ENCODE results near the gene NDUFS7. TPM values are rescaled to one million over a fixed set of nuclear protein-coding genes. Genes with fewer than 3 reads are reported as not detected.

NDUFS7 gene
- total RNA-seq, 1 donor, result 46.0 TPM

DNA sequence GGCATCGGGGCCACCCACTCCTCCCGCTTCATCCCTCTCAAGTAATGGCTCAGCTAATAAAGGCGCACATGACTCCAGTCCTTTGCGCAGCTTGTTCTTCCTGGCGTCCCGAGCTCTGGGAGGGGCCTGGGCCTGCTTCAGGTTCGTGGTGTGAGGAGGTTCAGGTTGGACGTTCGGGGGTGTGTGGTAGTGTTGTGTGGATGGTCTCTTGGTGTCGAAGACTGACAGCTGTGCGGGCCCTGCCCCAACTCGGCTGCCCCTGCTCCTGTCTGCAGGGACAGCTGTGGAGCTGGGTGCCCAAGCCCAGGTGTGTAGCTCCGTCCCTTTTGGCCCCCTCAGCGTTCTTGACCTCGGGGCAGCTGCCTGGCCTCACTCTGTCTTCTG, 56.7 kb downstream of the NDUFS7 start:
- Histone ChIP-seq H3K4me3 (ENCODE audit: insufficient read depth, low read length) (no peak overlapping the region), H3K27ac (ENCODE audit: low read depth, low read length) (no peak overlapping the region), H4K20me1 (ENCODE audit: insufficient read depth, low read length) (peaks cover 64% of the 10 kb centered on the region), H3K9me3 (ENCODE audit: low read depth, low read length) (no peaks in the 10 kb centered on the region), H3K36me3 (ENCODE audit: insufficient read depth, low read length) (peaks cover 40% of the 10 kb centered on the region), H3K4me2 (ENCODE audit: insufficient read depth, low read length) (no peak overlapping the region), H3K79me2 (ENCODE audit: insufficient read depth, low read length) (peaks cover 38% of the 10 kb centered on the region), H2AFZ (ENCODE audit: low read length) (no peak overlapping the region), H3K4me1 (ENCODE audit: insufficient read depth, low read length) (peaks cover 15% of the 10 kb centered on the region), H3K27me3 (ENCODE audit: insufficient read depth, low read length) (peaks cover 2% of the 10 kb centered on the region)
- TF ChIP-seq, protein P1, sequence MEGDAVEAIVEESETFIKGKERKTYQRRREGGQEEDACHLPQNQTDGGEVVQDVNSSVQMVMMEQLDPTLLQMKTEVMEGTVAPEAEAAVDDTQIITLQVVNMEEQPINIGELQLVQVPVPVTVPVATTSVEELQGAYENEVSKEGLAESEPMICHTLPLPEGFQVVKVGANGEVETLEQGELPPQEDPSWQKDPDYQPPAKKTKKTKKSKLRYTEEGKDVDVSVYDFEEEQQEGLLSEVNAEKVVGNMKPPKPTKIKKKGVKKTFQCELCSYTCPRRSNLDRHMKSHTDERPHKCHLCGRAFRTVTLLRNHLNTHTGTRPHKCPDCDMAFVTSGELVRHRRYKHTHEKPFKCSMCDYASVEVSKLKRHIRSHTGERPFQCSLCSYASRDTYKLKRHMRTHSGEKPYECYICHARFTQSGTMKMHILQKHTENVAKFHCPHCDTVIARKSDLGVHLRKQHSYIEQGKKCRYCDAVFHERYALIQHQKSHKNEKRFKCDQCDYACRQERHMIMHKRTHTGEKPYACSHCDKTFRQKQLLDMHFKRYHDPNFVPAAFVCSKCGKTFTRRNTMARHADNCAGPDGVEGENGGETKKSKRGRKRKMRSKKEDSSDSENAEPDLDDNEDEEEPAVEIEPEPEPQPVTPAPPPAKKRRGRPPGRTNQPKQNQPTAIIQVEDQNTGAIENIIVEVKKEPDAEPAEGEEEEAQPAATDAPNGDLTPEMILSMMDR (IDR thresholded peaks at IDR 0.05; ENCODE audit: extremely low read depth, low read depth, low read length), result no peak
- DNase-seq (ENCODE audit: insufficient read length, low spot score, missing footprints), result no peak

DNA sequence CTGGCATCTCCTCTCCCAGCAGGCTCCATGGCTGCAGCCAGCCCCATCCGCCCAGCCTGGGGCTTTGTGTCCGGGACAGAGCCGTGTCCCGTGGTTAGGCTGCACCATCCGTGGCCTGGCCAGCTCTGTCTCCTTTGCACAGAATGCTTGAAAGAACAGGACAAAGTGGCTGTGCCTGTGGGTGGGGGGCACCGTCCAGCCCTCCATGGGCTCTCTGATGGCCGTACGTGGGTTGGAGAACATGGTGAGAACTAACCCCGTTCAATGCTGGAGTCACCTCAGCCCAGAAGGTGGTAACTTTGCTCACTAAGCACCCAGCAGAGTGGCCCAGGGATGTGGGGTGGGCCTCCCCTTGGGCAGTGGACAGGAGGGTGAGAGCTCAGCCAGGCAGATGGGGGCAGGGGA, 57.3 kb downstream of the NDUFS7 start:
- TF ChIP-seq, protein P1 (IDR thresholded peaks at IDR 0.05; ENCODE audit: extremely low read depth, low read depth, low read length), result no peak
- Histone ChIP-seq H3K4me2 (ENCODE audit: insufficient read depth, low read length) (no peak overlapping the region), H3K79me2 (ENCODE audit: insufficient read depth, low read length) (peaks cover 38% of the 10 kb centered on the region), H2AFZ (ENCODE audit: low read length) (no peak overlapping the region), H3K27ac (ENCODE audit: low read depth, low read length) (no peak overlapping the region), H3K4me1 (ENCODE audit: insufficient read depth, low read length) (peaks cover 15% of the 10 kb centered on the region), H3K9me3 (ENCODE audit: low read depth, low read length) (no peaks in the 10 kb centered on the region), H3K36me3 (ENCODE audit: insufficient read depth, low read length) (peaks cover 38% of the 10 kb centered on the region), H4K20me1 (ENCODE audit: insufficient read depth, low read length) (peaks cover 61% of the 10 kb centered on the region), H3K4me3 (ENCODE audit: insufficient read depth, low read length) (no peak overlapping the region), H3K27me3 (ENCODE audit: insufficient read depth, low read length) (peaks cover 5% of the 10 kb centered on the region)
- no peak for DNase-seq (ENCODE audit: insufficient read length, low spot score, missing footprints)

DNA sequence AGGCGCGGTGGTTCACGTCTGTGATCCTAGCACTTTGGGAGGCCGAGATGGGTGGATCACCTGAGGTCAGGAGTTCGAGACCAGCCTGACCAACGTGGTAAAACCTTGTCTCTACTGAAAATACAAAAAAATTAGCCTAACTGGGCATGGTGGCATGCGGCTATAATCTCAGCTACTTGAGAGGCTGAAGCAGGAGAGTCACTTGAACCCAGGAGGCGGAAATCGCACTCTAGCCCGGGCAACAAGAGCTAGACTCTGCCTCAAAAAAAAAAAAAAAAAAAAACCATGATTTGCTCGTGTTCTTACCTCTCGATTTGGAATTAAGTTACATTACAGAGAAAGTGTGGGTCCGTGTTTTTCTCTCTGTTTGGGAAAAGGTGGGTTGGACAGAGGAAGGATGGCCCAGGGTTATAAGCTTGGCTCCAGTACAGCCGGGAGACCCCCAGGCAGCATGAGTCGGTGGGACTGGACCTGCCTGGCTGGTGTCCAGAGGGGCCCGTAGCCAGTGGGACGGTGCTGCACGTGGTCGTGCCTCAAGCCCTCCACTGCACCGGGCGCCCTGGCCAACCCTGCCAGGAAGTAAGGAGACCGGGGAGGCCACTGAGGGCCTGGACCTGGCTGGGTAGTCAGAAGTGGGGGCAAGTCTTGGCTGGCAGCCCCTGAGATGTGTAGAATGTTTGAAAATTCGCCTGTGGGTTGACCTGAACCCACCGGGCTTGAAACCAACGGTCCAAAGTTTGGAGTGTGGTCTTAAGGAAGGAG, 58.2 kb downstream of the NDUFS7 start:
- Histone ChIP-seq H3K27ac (ENCODE audit: low read depth, low read length) (no peak overlapping the region), H4K20me1 (ENCODE audit: insufficient read depth, low read length) (peaks cover 58% of the 10 kb centered on the region), H3K9me3 (ENCODE audit: low read depth, low read length) (no peaks in the 10 kb centered on the region), H3K79me2 (ENCODE audit: insufficient read depth, low read length) (peaks cover 38% of the 10 kb centered on the region), H3K27me3 (ENCODE audit: insufficient read depth, low read length) (peaks cover 13% of the 10 kb centered on the region), H3K36me3 (ENCODE audit: insufficient read depth, low read length) (peaks cover 38% of the 10 kb centered on the region), H2AFZ (ENCODE audit: low read length) (no peak overlapping the region), H3K4me1 (ENCODE audit: insufficient read depth, low read length) (peaks cover 9% of the 10 kb centered on the region), H3K4me2 (ENCODE audit: insufficient read depth, low read length) (no peak overlapping the region), H3K4me3 (ENCODE audit: insufficient read depth, low read length) (no peak overlapping the region)
- TF ChIP-seq, protein P1 (IDR thresholded peaks at IDR 0.05; ENCODE audit: extremely low read depth, low read depth, low read length), result no peak
- DNase-seq (ENCODE audit: insufficient read length, low spot score, missing footprints), result no peak

Other genes starting within 250 kb of the NDUFS7 start
- 58.0 and 69.1 TPM in 2 replicates for gene SBNO2, start 209.6 kb upstream of the NDUFS7 start, total RNA-seq
- 75.7 and 100 TPM in 2 replicates for gene STK11, start 178.1 kb upstream of the NDUFS7 start, total RNA-seq
- gene CBARP, start 145.9 kb upstream of the NDUFS7 start, total RNA-seq, result 1.8 and 2.9 TPM in 2 replicates
- gene ATP5F1D, start 142.2 kb upstream of the NDUFS7 start, total RNA-seq, result 12.4 and 13.8 TPM in 2 replicates
- gene MIDN, start 135.3 kb upstream of the NDUFS7 start, total RNA-seq, result 14.4 and 19.9 TPM in 2 replicates
- gene CIRBP, start 114.6 kb upstream of the NDUFS7 start, total RNA-seq, result 300 and 380 TPM in 2 replicates
- 21.8 and 25.0 TPM in 2 replicates for gene FAM174C, start 108.4 kb upstream of the NDUFS7 start, total RNA-seq
- not detected in 2 replicates for gene EFNA2, start 98.0 kb upstream of the NDUFS7 start, total RNA-seq
- 25.0 and 29.2 TPM in 2 replicates for gene GAMT, start 17.6 kb downstream of the NDUFS7 start, total RNA-seq
- 40.9 and 44.5 TPM in 2 replicates for gene DAZAP1, start 23.7 kb downstream of the NDUFS7 start, total RNA-seq
- 304 and 318 TPM in 2 replicates for gene RPS15, start 54.5 kb downstream of the NDUFS7 start, total RNA-seq
- 0.29 and 0.36 TPM in 2 replicates for gene APC2, start 66.2 kb downstream of the NDUFS7 start, total RNA-seq
- 28.9 and 30.0 TPM in 2 replicates for gene C19orf25, start 95.3 kb downstream of the NDUFS7 start, total RNA-seq
- gene PCSK4, start 106.4 kb downstream of the NDUFS7 start, total RNA-seq, result 1.4 and 2.4 TPM in 2 replicates
- gene REEP6, start 107.3 kb downstream of the NDUFS7 start, total RNA-seq, result 1.2 and 1.8 TPM in 2 replicates
- 0.29 and 1.1 TPM in 2 replicates for gene ADAMTSL5, start 129.1 kb downstream of the NDUFS7 start, total RNA-seq
- gene PLK5, start 140.2 kb downstream of the NDUFS7 start, total RNA-seq, result under 0.01 TPM in 1 of 2 replicates, not detected in the other
- gene MEX3D, start 184.4 kb downstream of the NDUFS7 start, total RNA-seq, result 38.0 and 47.0 TPM in 2 replicates
- gene MBD3, start 209.0 kb downstream of the NDUFS7 start, total RNA-seq, result 76.9 and 78.5 TPM in 2 replicates
- gene UQCR11, start 221.6 kb downstream of the NDUFS7 start, total RNA-seq, result 37.4 and 39.4 TPM in 2 replicates

Data from osteoblast (primary cell).